HepG2 (cell line): ENCODE measurements around the gene FIBP. TPM values are rescaled to one million over a fixed set of nuclear protein-coding genes. Genes with fewer than 3 reads are reported as not detected.

ENCODE experiments used
- CENPT ChIP-seq: sonication (generic); formaldehyde crosslinking; IDR thresholded peaks from 2 replicates; pipeline ENCODE4 v1.8.0; 2022; ENCODE audit warnings: low read depth, mild to moderate bottlenecking, moderate library complexity, missing genetic modification reagents
- DNMT3B ChIP-seq: conservative IDR thresholded peaks from 2 replicates; pipeline ENCODE4 v1.6.1; 2016; ENCODE audit warnings: missing biosample characterization, control low read depth
- FOXM1 ChIP-seq: sonication (generic); formaldehyde crosslinking; IDR thresholded peaks from 2 replicates; pipeline ENCODE4 v1.5.0; 2020; ENCODE audit warnings: missing genetic modification reagents
- HOXA3 ChIP-seq: sonication (generic); formaldehyde crosslinking; IDR thresholded peaks from 2 replicates; pipeline ENCODE4 v1.5.0; 2020; ENCODE audit warnings: missing genetic modification reagents
- IRF2 ChIP-seq: IDR thresholded peaks from 2 replicates; pipeline ENCODE4 v1.6.1; 2018; ENCODE audit warnings: missing genetic modification reagents, missing compliant biosample characterization
- KLF11 ChIP-seq: IDR thresholded peaks from 2 replicates; pipeline ENCODE4 v1.6.1; 2016; ENCODE audit warnings: missing compliant biosample characterization
- MYC ChIP-seq: sonication (generic); formaldehyde crosslinking; IDR thresholded peaks from 2 replicates; pipeline ENCODE4 v1.9.0; 2021; ENCODE audit warnings: missing genetic modification reagents, borderline replicate concordance
- MZF1 ChIP-seq: sonication (generic); formaldehyde crosslinking; IDR thresholded peaks from 2 replicates; pipeline ENCODE4 v1.8.1; 2023; ENCODE audit warnings: mild to moderate bottlenecking, missing genetic modification reagents, borderline replicate concordance
- RFX1 ChIP-seq: fragments of 450-650 bp; IDR thresholded peaks from 2 replicates; pipeline ENCODE4 v1.6.1; 2017
- SAFB2 ChIP-seq: sonication (generic); formaldehyde crosslinking; IDR thresholded peaks from 2 replicates; pipeline ENCODE4 v1.5.1; 2020; ENCODE audit warnings: missing genetic modification reagents, low read depth, mild to moderate bottlenecking, borderline replicate concordance
- SMARCE1 ChIP-seq: fragments of 450-650 bp; IDR thresholded peaks from 2 replicates; pipeline ENCODE4 v1.6.1; 2017; ENCODE audit warnings: borderline replicate concordance
- ZKSCAN8 ChIP-seq: IDR thresholded peaks from 2 replicates; pipeline ENCODE4 v1.6.1; 2016; ENCODE audit warnings: borderline replicate concordance, missing genetic modification reagents, missing compliant biosample characterization
- ZNF766 ChIP-seq: sonication (generic); formaldehyde crosslinking; IDR thresholded peaks from 2 replicates; pipeline ENCODE4 v1.5.0; 2020; ENCODE audit warnings: missing genetic modification reagents, borderline replicate concordance
- polyA plus RNA-seq, 8 experiments: library from polyadenylated mRNA; depleted of rRNA in 3 of 8; stranded (reverse) in 7 of 8; unstranded in 1 of 8; fragments of >200 nt; fragmentation: Illumina TruSeq in 4 of 8; extraction: Trizol in 4 of 8; gene quantifications; 2 replicates each; pipeline versions ENCODE4 v1.2.1 to v1.2.3, GENCODE V29; 2011 to 2016; ENCODE audit warnings: low read depth in 4 of 8, missing spikeins in 1 of 8, mixed read lengths in 1 of 8; ENCODE audit not compliant: insufficient read depth in 1 of 8
- total RNA-seq, 5 experiments: library from RNA; depleted of rRNA; stranded (reverse); fragments of >200 nt; fragmentation: Illumina TruSeq; extraction: Trizol; gene quantifications; 2 replicates each; pipeline ENCODE4 v1.2.3, GENCODE V29; 2016; ENCODE audit warnings: low read depth in 1 of 5
- TF ChIP-seq, protein P1 (sequence below): IDR thresholded peaks from 2 replicates; pipeline ENCODE4 v1.6.1; 2016; ENCODE audit warnings: low read depth, missing genetic modification reagents, missing compliant biosample characterization
- TF ChIP-seq, protein P2 (sequence below): sonication (generic); formaldehyde crosslinking; IDR thresholded peaks from 2 replicates; pipeline ENCODE4 v1.5.0; 2020; ENCODE audit warnings: missing genetic modification reagents, mild to moderate bottlenecking, borderline replicate concordance
- TF ChIP-seq, protein P3 (sequence below): sonication (generic); formaldehyde crosslinking; IDR thresholded peaks from 2 replicates; pipeline ENCODE4 v1.4.0; 2020; ENCODE audit warnings: low read depth, missing genetic modification reagents
- TF ChIP-seq, protein P4 (sequence below): sonication (generic); formaldehyde crosslinking; IDR thresholded peaks from 2 replicates; pipeline ENCODE4 v1.4.0; 2020; ENCODE audit warnings: missing genetic modification reagents

FIBP gene
- total and polyA plus RNA-seq, 2 of the 13 experiments (the other 11 are each of a cell fraction or from before 2014, with no cell fraction given), result 42.9 to 62.1 TPM

DNA sequence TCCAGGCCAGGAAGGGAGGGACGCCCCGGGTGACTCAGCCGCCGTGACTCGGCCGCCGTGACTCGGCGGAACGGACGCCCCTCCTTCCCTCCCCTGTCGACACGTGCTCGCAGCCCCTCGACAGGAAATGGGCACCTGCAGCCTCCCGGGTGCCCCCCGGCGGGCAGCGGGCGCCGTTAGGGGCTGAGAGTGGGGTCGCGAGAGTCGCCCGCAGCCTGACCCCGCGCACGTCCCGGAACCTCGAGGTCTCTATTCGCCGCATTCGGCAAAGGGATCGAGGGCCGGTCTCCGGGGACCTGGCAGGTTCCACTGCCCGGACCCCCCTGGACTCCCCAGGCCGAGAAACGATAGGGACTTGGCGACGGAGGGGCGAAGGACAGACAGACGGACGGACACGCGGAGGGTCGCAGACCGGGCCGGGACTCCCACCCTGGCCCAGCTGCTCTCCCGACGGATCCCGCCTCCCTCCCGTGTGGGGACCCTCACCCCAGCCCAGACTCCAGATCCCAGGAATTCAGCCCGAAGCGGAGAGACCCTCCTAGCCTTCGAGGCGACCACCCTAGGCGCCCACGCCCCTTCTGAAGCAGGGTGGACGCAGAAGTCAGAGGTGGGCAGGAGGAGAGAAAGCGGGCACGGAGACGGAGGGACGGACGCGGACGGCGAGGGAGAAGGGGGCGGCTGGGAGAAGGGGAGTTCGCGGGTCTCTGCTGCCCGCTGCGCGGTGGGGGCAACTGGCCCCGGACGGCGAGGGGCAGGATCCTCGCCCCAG is 11.3 kb upstream of the FIBP start (continued):
- TF ChIP-seq ZKSCAN8 (CRISPR knock-in tag), result 0 out of 2 replicates have a peak, but pooled peaks have one; percentile 24
- peak; percentile 54; the same call in 1 of the 2 replicates for TF ChIP-seq HOXA3 (CRISPR knock-in tag)
- TF ChIP-seq IRF2 (CRISPR knock-in tag), result no peak
- TF ChIP-seq, protein P1, sequence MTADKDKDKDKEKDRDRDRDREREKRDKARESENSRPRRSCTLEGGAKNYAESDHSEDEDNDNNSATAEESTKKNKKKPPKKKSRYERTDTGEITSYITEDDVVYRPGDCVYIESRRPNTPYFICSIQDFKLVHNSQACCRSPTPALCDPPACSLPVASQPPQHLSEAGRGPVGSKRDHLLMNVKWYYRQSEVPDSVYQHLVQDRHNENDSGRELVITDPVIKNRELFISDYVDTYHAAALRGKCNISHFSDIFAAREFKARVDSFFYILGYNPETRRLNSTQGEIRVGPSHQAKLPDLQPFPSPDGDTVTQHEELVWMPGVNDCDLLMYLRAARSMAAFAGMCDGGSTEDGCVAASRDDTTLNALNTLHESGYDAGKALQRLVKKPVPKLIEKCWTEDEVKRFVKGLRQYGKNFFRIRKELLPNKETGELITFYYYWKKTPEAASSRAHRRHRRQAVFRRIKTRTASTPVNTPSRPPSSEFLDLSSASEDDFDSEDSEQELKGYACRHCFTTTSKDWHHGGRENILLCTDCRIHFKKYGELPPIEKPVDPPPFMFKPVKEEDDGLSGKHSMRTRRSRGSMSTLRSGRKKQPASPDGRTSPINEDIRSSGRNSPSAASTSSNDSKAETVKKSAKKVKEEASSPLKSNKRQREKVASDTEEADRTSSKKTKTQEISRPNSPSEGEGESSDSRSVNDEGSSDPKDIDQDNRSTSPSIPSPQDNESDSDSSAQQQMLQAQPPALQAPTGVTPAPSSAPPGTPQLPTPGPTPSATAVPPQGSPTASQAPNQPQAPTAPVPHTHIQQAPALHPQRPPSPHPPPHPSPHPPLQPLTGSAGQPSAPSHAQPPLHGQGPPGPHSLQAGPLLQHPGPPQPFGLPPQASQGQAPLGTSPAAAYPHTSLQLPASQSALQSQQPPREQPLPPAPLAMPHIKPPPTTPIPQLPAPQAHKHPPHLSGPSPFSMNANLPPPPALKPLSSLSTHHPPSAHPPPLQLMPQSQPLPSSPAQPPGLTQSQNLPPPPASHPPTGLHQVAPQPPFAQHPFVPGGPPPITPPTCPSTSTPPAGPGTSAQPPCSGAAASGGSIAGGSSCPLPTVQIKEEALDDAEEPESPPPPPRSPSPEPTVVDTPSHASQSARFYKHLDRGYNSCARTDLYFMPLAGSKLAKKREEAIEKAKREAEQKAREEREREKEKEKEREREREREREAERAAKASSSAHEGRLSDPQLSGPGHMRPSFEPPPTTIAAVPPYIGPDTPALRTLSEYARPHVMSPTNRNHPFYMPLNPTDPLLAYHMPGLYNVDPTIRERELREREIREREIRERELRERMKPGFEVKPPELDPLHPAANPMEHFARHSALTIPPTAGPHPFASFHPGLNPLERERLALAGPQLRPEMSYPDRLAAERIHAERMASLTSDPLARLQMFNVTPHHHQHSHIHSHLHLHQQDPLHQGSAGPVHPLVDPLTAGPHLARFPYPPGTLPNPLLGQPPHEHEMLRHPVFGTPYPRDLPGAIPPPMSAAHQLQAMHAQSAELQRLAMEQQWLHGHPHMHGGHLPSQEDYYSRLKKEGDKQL, result no peak
- no peak for TF ChIP-seq SAFB2 (CRISPR knock-in tag)
- peak; percentile 94 for TF ChIP-seq MYC
- TF ChIP-seq, protein P2, sequence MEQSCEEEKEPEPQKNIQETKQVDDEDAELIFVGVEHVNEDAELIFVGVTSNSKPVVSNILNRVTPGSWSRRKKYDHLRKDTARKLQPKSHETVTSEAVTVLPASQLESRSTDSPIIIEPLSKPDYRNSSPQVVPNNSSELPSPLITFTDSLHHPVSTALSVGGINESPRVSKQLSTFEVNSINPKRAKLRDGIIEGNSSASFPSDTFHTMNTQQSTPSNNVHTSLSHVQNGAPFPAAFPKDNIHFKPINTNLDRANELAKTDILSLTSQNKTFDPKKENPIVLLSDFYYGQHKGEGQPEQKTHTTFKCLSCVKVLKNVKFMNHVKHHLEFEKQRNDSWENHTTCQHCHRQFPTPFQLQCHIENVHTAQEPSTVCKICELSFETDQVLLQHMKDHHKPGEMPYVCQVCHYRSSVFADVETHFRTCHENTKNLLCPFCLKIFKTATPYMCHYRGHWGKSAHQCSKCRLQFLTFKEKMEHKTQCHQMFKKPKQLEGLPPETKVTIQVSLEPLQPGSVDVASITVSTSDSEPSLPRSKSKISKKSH (CRISPR knock-in tag), result peak; percentile 82
- no peak for TF ChIP-seq RFX1
- TF ChIP-seq SMARCE1, result no peak
- TF ChIP-seq ZNF766 (CRISPR knock-in tag), result no peak
- TF ChIP-seq DNMT3B (CRISPR knock-in tag), result peak; percentile 46; the same call in 1 of the 2 replicates
- TF ChIP-seq, protein P3, sequence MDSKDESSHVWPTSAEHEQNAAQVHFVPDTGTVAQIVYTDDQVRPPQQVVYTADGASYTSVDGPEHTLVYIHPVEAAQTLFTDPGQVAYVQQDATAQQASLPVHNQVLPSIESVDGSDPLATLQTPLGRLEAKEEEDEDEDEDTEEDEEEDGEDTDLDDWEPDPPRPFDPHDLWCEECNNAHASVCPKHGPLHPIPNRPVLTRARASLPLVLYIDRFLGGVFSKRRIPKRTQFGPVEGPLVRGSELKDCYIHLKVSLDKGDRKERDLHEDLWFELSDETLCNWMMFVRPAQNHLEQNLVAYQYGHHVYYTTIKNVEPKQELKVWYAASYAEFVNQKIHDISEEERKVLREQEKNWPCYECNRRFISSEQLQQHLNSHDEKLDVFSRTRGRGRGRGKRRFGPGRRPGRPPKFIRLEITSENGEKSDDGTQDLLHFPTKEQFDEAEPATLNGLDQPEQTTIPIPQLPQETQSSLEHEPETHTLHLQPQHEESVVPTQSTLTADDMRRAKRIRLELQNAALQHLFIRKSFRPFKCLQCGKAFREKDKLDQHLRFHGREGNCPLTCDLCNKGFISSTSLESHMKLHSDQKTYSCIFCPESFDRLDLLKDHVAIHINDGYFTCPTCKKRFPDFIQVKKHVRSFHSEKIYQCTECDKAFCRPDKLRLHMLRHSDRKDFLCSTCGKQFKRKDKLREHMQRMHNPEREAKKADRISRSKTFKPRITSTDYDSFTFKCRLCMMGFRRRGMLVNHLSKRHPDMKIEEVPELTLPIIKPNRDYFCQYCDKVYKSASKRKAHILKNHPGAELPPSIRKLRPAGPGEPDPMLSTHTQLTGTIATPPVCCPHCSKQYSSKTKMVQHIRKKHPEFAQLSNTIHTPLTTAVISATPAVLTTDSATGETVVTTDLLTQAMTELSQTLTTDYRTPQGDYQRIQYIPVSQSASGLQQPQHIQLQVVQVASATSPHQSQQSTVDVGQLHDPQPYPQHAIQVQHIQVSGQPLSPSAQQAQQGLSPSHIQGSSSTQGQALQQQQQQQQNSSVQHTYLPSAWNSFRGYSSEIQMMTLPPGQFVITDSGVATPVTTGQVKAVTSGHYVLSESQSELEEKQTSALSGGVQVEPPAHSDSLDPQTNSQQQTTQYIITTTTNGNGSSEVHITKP (CRISPR knock-in tag), result peak; percentile 79; the same call in 1 of the 2 replicates
- no peak; the same call in 1 of the 2 replicates for TF ChIP-seq MZF1 (CRISPR knock-in tag)
- TF ChIP-seq, protein P4, sequence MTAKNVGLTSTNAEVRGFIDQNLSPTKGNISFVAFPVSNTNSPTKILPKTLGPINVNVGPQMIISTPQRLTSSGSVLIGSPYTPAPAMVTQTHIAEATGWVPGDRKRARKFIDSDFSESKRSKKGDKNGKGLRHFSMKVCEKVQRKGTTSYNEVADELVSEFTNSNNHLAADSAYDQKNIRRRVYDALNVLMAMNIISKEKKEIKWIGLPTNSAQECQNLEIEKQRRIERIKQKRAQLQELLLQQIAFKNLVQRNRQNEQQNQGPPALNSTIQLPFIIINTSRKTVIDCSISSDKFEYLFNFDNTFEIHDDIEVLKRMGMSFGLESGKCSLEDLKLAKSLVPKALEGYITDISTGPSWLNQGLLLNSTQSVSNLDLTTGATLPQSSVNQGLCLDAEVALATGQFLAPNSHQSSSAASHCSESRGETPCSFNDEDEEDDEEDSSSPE, result peak; percentile 74
- no peak for TF ChIP-seq FOXM1
- 0 out of 2 replicates have a peak, but pooled peaks have one; percentile 32 for TF ChIP-seq KLF11 (CRISPR knock-in tag)
- no peak for TF ChIP-seq CENPT (CRISPR knock-in tag)
